Neural progenitor cell (in vitro differentiated cells): ENCODE measurements around the gene RIMS1. TPM values are rescaled to one million over a fixed set of nuclear protein-coding genes. Genes with fewer than 3 reads are reported as not detected.
"Not testable (repeated sequence)": the region's sequence is repeated elsewhere in the genome, so short reads cannot be mapped to it uniquely, and the experiment has no call there.

ENCODE experiments used
- DNase-seq: peaks from one replicate; pipeline ENCODE4 v3.0.0-alpha.2; 2016; ENCODE audit warnings: low spot score
- H2AFZ ChIP-seq: fragments of 200-600 bp; sonication (generic); replicated peaks from 2 replicates; pipeline ENCODE4 v1.6.1; 2016; ENCODE audit warnings: antibody characterized with exemption
- H3F3A ChIP-seq: fragments of 200-600 bp; sonication (generic); 2 replicates; pipeline ENCODE4 v1.6.1; 2016; ENCODE audit warnings: antibody characterized with exemption, low read depth
- H3K27ac ChIP-seq: fragments of 200-600 bp; sonication (generic); 2 replicates; pipeline ENCODE4 v1.5.1; 2016; ENCODE audit warnings: mild to moderate bottlenecking
- H3K27me3 ChIP-seq: fragments of 200-600 bp; sonication (generic); 2 replicates; pipeline ENCODE4 v1.6.1; 2016; ENCODE audit warnings: mild to moderate bottlenecking, moderate library complexity
- H3K36me3 ChIP-seq: fragments of 200-600 bp; sonication (generic); 2 replicates; pipeline ENCODE4 v1.5.1; 2016
- H3K4me1 ChIP-seq: fragments of 200-600 bp; sonication (generic); 2 replicates; pipeline ENCODE4 v1.6.1; 2016; ENCODE audit warnings: mixed run types
- H3K4me2 ChIP-seq: fragments of 200-600 bp; sonication (generic); 2 replicates; pipeline ENCODE4 v1.6.1; 2016
- H3K4me3 ChIP-seq: fragments of 200-600 bp; sonication (generic); 2 replicates; pipeline ENCODE4 v1.5.1; 2016
- H3K79me2 ChIP-seq: fragments of 200-600 bp; sonication (generic); 2 replicates; pipeline ENCODE4 v1.6.1; 2016; ENCODE audit warnings: low read depth
- H3K9ac ChIP-seq: fragments of 200-600 bp; sonication (generic); 2 replicates; pipeline ENCODE4 v1.6.1; 2016
- H3K9me3 ChIP-seq: fragments of 200-600 bp; sonication (generic); 2 replicates; pipeline ENCODE4 v1.5.1; 2016; ENCODE audit warnings: low read depth
- H4K20me1 ChIP-seq: fragments of 200-600 bp; sonication (generic); 2 replicates; pipeline ENCODE4 v1.6.1; 2016; ENCODE audit warnings: low read depth
- H3K27ac Mint-ChIP-seq: 3 replicates; pipeline ENCODE4 v1.8.0; 2021; ENCODE audit warnings: mixed read lengths
- H3K27me3 Mint-ChIP-seq: 2 replicates; pipeline ENCODE4 v1.8.0; 2022; ENCODE audit warnings: low read depth, mild to moderate bottlenecking, inconsistent platforms, moderate library complexity, mixed read lengths; ENCODE audit not compliant: insufficient read depth
- H3K36me3 Mint-ChIP-seq: 3 replicates; pipeline ENCODE4 v1.8.0; 2021; ENCODE audit warnings: mixed read lengths
- H3K4me1 Mint-ChIP-seq: 3 replicates; pipeline ENCODE4 v1.8.0; 2021; ENCODE audit warnings: mixed read lengths
- H3K4me3 Mint-ChIP-seq: 3 replicates; pipeline ENCODE4 v1.8.0; 2021; ENCODE audit warnings: mild to moderate bottlenecking, moderate library complexity, mixed read lengths
- H3K9me3 Mint-ChIP-seq: 3 replicates; pipeline ENCODE4 v1.8.0; 2020; ENCODE audit warnings: mixed read lengths
- EZH2 ChIP-seq: fragments of 200-600 bp; sonication (generic); IDR thresholded peaks from 2 replicates; pipeline ENCODE4 v1.6.1; 2017; ENCODE audit warnings: antibody characterized with exemption, mild to moderate bottlenecking, moderate library complexity
- EZH2phosphoT487 ChIP-seq: fragments of 200-600 bp; sonication (generic); IDR thresholded peaks from 2 replicates; pipeline ENCODE4 v1.6.1; 2017; ENCODE audit warnings: antibody characterized with exemption
- total RNA-seq: library from RNA; depleted of rRNA; stranded (reverse); fragments of >200 nt; gene quantifications from 2 replicates; pipeline ENCODE4 v1.2.3, GENCODE V29; 2015; ENCODE audit warnings: low replicate concordance
- TF ChIP-seq, protein P1 (sequence below): fragments of 200-600 bp; sonication (generic); IDR thresholded peaks from 2 replicates; pipeline ENCODE4 v1.5.1; 2017; ENCODE audit warnings: antibody characterized with exemption, mild to moderate bottlenecking

RIMS1 gene
- total RNA-seq, 1 donor from 2014 or later, result 2.5 TPM

- no peaks in the 10 kb centered on the region for H3K4me1 Mint-ChIP-seq
- no peaks in the 10 kb centered on the region for H3F3A ChIP-seq
These were observed 438.2 kb downstream of the RIMS1 start for GRCh38 chr6:72324591-72324990.

DNA sequence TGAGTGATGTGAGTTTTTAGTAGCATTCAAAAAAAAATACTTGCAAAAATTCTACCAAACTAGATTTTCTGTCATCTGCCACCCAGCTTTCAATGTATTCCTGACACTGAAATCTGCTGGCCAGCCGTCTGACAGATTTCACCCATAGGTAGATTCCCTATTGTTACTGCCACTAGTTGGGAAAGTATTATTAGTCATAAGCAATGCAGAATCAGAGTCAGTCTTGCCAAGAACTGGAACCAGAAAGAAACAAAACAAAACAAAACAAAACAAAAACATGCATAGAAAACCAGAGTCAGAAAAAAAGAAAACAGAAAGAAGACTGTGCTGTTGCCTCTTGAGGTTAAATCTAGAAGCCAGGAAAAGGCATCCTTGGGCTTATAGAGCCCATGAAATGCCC is 442.4 kb downstream of the RIMS1 start:
- no peaks in the 10 kb centered on the region for H3F3A ChIP-seq
- no peaks in the 10 kb centered on the region for H3K36me3 Mint-ChIP-seq
- H3K4me3 Mint-ChIP-seq, result no peak overlapping the region
- no peak overlapping the region for H3K27ac ChIP-seq
- no peaks in the 10 kb centered on the region for H3K9me3 Mint-ChIP-seq
- H2AFZ ChIP-seq, result no peak overlapping the region
- no peaks in the 10 kb centered on the region for H3K36me3 ChIP-seq
- H3K27me3 ChIP-seq, result no peaks in the 10 kb centered on the region
- no peak overlapping the region for H3K4me2 ChIP-seq
- no peaks in the 10 kb centered on the region for H3K27me3 Mint-ChIP-seq
- DNase-seq, result no peak
- no peak overlapping the region for H3K27ac Mint-ChIP-seq
- H3K9me3 ChIP-seq, result no peaks in the 10 kb centered on the region
- no peaks in the 10 kb centered on the region for H3K4me1 Mint-ChIP-seq
- TF ChIP-seq EZH2 (no peak), EZH2phosphoT487 (no peak)
- TF ChIP-seq, protein P1, sequence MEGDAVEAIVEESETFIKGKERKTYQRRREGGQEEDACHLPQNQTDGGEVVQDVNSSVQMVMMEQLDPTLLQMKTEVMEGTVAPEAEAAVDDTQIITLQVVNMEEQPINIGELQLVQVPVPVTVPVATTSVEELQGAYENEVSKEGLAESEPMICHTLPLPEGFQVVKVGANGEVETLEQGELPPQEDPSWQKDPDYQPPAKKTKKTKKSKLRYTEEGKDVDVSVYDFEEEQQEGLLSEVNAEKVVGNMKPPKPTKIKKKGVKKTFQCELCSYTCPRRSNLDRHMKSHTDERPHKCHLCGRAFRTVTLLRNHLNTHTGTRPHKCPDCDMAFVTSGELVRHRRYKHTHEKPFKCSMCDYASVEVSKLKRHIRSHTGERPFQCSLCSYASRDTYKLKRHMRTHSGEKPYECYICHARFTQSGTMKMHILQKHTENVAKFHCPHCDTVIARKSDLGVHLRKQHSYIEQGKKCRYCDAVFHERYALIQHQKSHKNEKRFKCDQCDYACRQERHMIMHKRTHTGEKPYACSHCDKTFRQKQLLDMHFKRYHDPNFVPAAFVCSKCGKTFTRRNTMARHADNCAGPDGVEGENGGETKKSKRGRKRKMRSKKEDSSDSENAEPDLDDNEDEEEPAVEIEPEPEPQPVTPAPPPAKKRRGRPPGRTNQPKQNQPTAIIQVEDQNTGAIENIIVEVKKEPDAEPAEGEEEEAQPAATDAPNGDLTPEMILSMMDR, result no peak
- no peaks in the 10 kb centered on the region for H3K79me2 ChIP-seq
- no peak overlapping the region for H3K4me3 ChIP-seq
- H3K9ac ChIP-seq, result no peak overlapping the region
- no peaks in the 10 kb centered on the region for H3K4me1 ChIP-seq
- H4K20me1 ChIP-seq, result no peaks in the 10 kb centered on the region

More at GRCh38 chr6:72324591-72324990, 438.2 kb downstream of the RIMS1 start:
- DNase-seq, result no peak
- Histone ChIP-seq H3K36me3 (no peaks in the 10 kb centered on the region), H3K27ac (no peak overlapping the region), H3K4me3 (no peak overlapping the region), H3K4me1 (no peaks in the 10 kb centered on the region), H3K79me2 (no peaks in the 10 kb centered on the region), H4K20me1 (no peaks in the 10 kb centered on the region), H3K9ac (no peak overlapping the region), H3K9me3 (no peaks in the 10 kb centered on the region), H3K27me3 (no peaks in the 10 kb centered on the region), H2AFZ (no peak overlapping the region), H3K4me2 (no peak overlapping the region)
- H3K27ac Mint-ChIP-seq, result no peak overlapping the region
- no peaks in the 10 kb centered on the region for H3K9me3 Mint-ChIP-seq
- H3K4me3 Mint-ChIP-seq, result no peak overlapping the region
- no peaks in the 10 kb centered on the region for H3K27me3 Mint-ChIP-seq
- TF ChIP-seq EZH2phosphoT487 (no peak), EZH2 (no peak)
- TF ChIP-seq, protein P1, result no peak
- no peaks in the 10 kb centered on the region for H3K36me3 Mint-ChIP-seq

DNA sequence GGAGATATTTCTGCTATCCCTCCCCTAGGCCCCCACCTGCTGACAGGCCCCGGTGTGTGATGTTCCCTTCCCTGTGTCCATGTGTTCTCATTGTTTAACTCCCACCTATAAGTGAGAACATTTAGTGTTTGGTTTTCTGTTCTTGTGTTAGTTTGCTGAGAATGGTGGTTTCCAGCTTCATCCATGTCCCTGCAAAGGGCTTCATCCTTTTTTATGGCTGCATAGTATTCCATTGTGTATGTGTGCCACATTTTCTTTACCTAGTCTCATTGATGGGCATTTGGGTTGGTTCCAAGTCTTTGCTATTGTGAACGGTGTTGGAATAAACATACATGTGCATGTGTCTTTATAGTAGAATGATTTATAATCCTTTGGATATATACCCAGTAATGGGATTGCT is 448.9 kb downstream of the RIMS1 start:
- not testable (repeated sequence) for H3K4me2 ChIP-seq, H3K9me3 Mint-ChIP-seq, H3K9ac ChIP-seq, H2AFZ ChIP-seq, H3K27me3 Mint-ChIP-seq, H3K27ac Mint-ChIP-seq, H3K27ac ChIP-seq, H3F3A ChIP-seq, H3K36me3 Mint-ChIP-seq, H3K4me3 ChIP-seq, H3K79me2 ChIP-seq, H4K20me1 ChIP-seq, DNase-seq, H3K36me3 ChIP-seq, H3K4me3 Mint-ChIP-seq, H3K27me3 ChIP-seq, H3K4me1 Mint-ChIP-seq, H3K9me3 ChIP-seq, H3K4me1 ChIP-seq

DNA sequence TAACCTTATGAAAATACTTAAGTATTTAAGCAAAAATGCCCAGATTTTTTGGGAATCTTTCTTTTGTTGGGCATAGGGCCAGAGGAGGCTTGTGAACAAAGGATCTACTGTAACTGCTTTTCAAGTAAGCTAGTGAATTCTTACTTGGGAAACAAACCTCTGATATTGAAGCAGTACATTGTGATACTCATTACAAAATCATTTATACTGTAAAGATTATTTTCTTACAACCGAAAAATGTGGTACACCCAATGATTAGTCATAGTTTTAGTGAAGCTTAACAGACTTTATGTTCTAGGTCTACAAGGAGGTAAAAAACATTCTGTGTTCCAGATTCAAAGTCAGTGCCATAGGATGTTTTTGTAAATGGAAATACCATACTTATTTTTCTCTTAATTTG is 462.6 kb downstream of the RIMS1 start:
- TF ChIP-seq, protein P1, result no peak
- TF ChIP-seq EZH2 (no peak), EZH2phosphoT487 (no peak)
- no peaks in the 10 kb centered on the region for H3K27me3 Mint-ChIP-seq
- no peak for DNase-seq
- no peak overlapping the region for H3K4me3 Mint-ChIP-seq
- no peaks in the 10 kb centered on the region for H3K79me2 ChIP-seq
- no peaks in the 10 kb centered on the region for H3F3A ChIP-seq
- H3K4me3 ChIP-seq, result no peak overlapping the region
- H2AFZ ChIP-seq, result no peak overlapping the region
- no peak overlapping the region for H3K4me2 ChIP-seq
- no peaks in the 10 kb centered on the region for H3K36me3 Mint-ChIP-seq
- H3K36me3 ChIP-seq, result no peaks in the 10 kb centered on the region
- no peaks in the 10 kb centered on the region for H3K4me1 ChIP-seq
- H3K9ac ChIP-seq, result no peak overlapping the region
- H3K27ac ChIP-seq, result no peak overlapping the region
- H3K9me3 ChIP-seq, result no peaks in the 10 kb centered on the region
- no peaks in the 10 kb centered on the region for H3K27me3 ChIP-seq
- H4K20me1 ChIP-seq, result no peaks in the 10 kb centered on the region
- H3K27ac Mint-ChIP-seq, result no peak overlapping the region
- peaks cover 6% of the 10 kb centered on the region for H3K4me1 Mint-ChIP-seq
- H3K9me3 Mint-ChIP-seq, result no peaks in the 10 kb centered on the region
